GM21529 (cell line): Measurements from ENCODE around the gene LAS1L.
"Not testable (repeated sequence)": the region's sequence is repeated elsewhere in the genome, so short reads cannot be mapped to it uniquely, and the experiment has no call there.

Experiments
- ATAC-seq: cut with Tn5 transposase; IDR thresholded peaks from one replicate; pipeline ENCODE4 v1.9.1; 2021; ENCODE audit not compliant: unreplicated experiment

The LAS1L gene

GRCh38 chrX:65534450-65535292 lies at the start of gene LAS1L:
Gene LAS1L, minus strand, starts transcription at chrX:65534787. Its CDS starts 72 bp downstream, at chrX:65534715.
- peak; percentile 99 for ATAC-seq

- ATAC-seq: no peak
Measured at GRCh38 chrX:65582450-65583082, 48.0 kb upstream of the LAS1L start.

GRCh38 chrX:65581661-65582339 lies 47.2 kb upstream of the LAS1L start:
- peak; percentile 86 for ATAC-seq

- ATAC-seq: no peak
Measured at GRCh38 chrX:65578346-65578745, 43.8 kb upstream of the LAS1L start.

- peak; percentile 55 for ATAC-seq
Measured at GRCh38 chrX:65576160-65576559, 41.6 kb upstream of the LAS1L start.

- ATAC-seq: no peak
Measured at GRCh38 chrX:65575022-65575421, 40.4 kb upstream of the LAS1L start.

GRCh38 chrX:65574356-65574755 lies 39.8 kb upstream of the LAS1L start:
- ATAC-seq: no peak

GRCh38 chrX:65572971-65573370 lies 38.4 kb upstream of the LAS1L start:
- no peak for ATAC-seq

GRCh38 chrX:65562850-65563249 lies 28.3 kb upstream of the LAS1L start:
- ATAC-seq: not testable (repeated sequence)

- no peak for ATAC-seq
Measured at GRCh38 chrX:65551489-65552339, 17.1 kb upstream of the LAS1L start.

- no peak for ATAC-seq
Measured at GRCh38 chrX:65551086-65551485, 16.5 kb upstream of the LAS1L start.

GRCh38 chrX:65545456-65545855 lies 10.9 kb upstream of the LAS1L start:
- no peak for ATAC-seq

- ATAC-seq: no peak
Measured at GRCh38 chrX:65537229-65537628, 2.6 kb upstream of the LAS1L start.

- ATAC-seq: no peak
Measured at GRCh38 chrX:65536291-65536690, 1.7 kb upstream of the LAS1L start.

GRCh38 chrX:65532016-65532415 lies 2.6 kb downstream of the LAS1L start:
- ATAC-seq: no peak

GRCh38 chrX:65528705-65529340 lies 5.8 kb downstream of the LAS1L start:
- peak; percentile 81 for ATAC-seq

- ATAC-seq: no peak
Measured at GRCh38 chrX:65528293-65528692, 6.3 kb downstream of the LAS1L start.

GRCh38 chrX:65524139-65524538 lies 10.4 kb downstream of the LAS1L start:
- ATAC-seq: no peak

GRCh38 chrX:65522739-65523372 lies 11.7 kb downstream of the LAS1L start:
- no peak for ATAC-seq

GRCh38 chrX:65519530-65519929 lies 15.1 kb downstream of the LAS1L start:
- not testable (repeated sequence) for ATAC-seq
